Liver (tissue), 9 donors: ENCODE results near the gene ARHGDIA. TPM values are rescaled to one million over a fixed set of nuclear protein-coding genes. Genes with fewer than 3 reads are reported as not detected.

Source experiments
- DNase-seq: peaks from one replicate; pipeline ENCODE4 v3.0.0-alpha.2; 2017; ENCODE audit warnings: low spot score
- H3K27ac ChIP-seq, 2 donors: one replicate each; pipeline ENCODE4 v1.7.0; 2013; ENCODE audit warnings: inconsistent platforms in 2 of 2, low read length in 2 of 2, control low read depth in 1 of 2, low read depth in 1 of 2, mild to moderate bottlenecking in 1 of 2
- H3K27me3 ChIP-seq, 4 donors: one replicate each; pipeline versions ENCODE4 v1.6.1 to v1.7.0; 2013; ENCODE audit warnings: low read length in 3 of 4, inconsistent platforms in 1 of 4, mild to moderate bottlenecking in 1 of 4, moderate library complexity in 1 of 4; ENCODE audit not compliant: control insufficient read depth in 4 of 4, insufficient read depth in 4 of 4
- H3K36me3 ChIP-seq, 4 donors: one replicate each; pipeline versions ENCODE4 v1.6.1 to v1.7.0; 2013; ENCODE audit warnings: low read length in 3 of 4, mild to moderate bottlenecking in 3 of 4, low read depth in 1 of 4, moderate library complexity in 1 of 4; ENCODE audit not compliant: control insufficient read depth in 4 of 4, insufficient read depth in 3 of 4
- H3K4me1 ChIP-seq, 4 donors: one replicate each; pipeline versions ENCODE4 v1.6.1 to v1.7.0; 2013; ENCODE audit warnings: low read length in 3 of 4, mild to moderate bottlenecking in 3 of 4, moderate library complexity in 1 of 4; ENCODE audit not compliant: control insufficient read depth in 4 of 4, insufficient read depth in 4 of 4
- H3K4me3 ChIP-seq, 3 donors: one replicate each; pipeline versions ENCODE4 v1.6.1 to v1.7.0; 2013; ENCODE audit warnings: low read length in 3 of 3, control low read depth in 1 of 3, low read depth in 1 of 3, mild to moderate bottlenecking in 1 of 3
- H3K9ac ChIP-seq, 2 donors: one replicate each; pipeline ENCODE4 v1.7.0; 2013; ENCODE audit warnings: low read length in 2 of 2, mild to moderate bottlenecking in 2 of 2, moderate library complexity in 2 of 2, control low read depth in 1 of 2, low read depth in 1 of 2
- H3K9me3 ChIP-seq, 4 donors: one replicate each; pipeline versions ENCODE4 v1.6.1 to v1.7.0; 2013; ENCODE audit warnings: low read length in 3 of 4; ENCODE audit not compliant: control insufficient read depth in 4 of 4
- ATF3 ChIP-seq: IDR thresholded peaks from 2 replicates; pipeline ENCODE4 v1.6.1; 2016; ENCODE audit warnings: antibody characterized with exemption
- CTCF ChIP-seq: fragments of 150-350 bp; IDR thresholded peaks from 2 replicates; pipeline ENCODE4 v1.5.1; 2017; ENCODE audit warnings: improper control_type of control experiment, low read depth, low read length; ENCODE audit not compliant: missing input control
- EGR1 ChIP-seq, 2 donors: IDR thresholded peaks; 2 replicates each; pipeline ENCODE4 v1.6.1; 2016 to 2018; ENCODE audit warnings: antibody characterized with exemption in 2 of 2, low read depth in 2 of 2
- FOXA1 ChIP-seq: IDR thresholded peaks from 2 replicates; pipeline ENCODE4 v1.6.1; 2016; ENCODE audit warnings: antibody characterized with exemption
- FOXA2 ChIP-seq: IDR thresholded peaks from 2 replicates; pipeline ENCODE4 v1.6.1; 2016; ENCODE audit warnings: antibody characterized with exemption
- GABPA ChIP-seq, 2 donors: IDR thresholded peaks in 1 of 2; conservative IDR thresholded peaks in 1 of 2; 2 replicates each; pipeline ENCODE4 v1.6.1; 2016; ENCODE audit warnings: antibody characterized with exemption in 2 of 2, mild to moderate bottlenecking in 1 of 2, moderate library complexity in 1 of 2
- HNF4A ChIP-seq, 2 donors: conservative IDR thresholded peaks; 2 replicates each; pipeline ENCODE4 v1.6.1; 2016; ENCODE audit warnings: antibody characterized with exemption in 2 of 2, mild to moderate bottlenecking in 2 of 2
- HNF4G ChIP-seq: IDR thresholded peaks from 2 replicates; pipeline ENCODE4 v1.6.1; 2016; ENCODE audit warnings: antibody characterized with exemption
- JUND ChIP-seq, 2 donors: IDR thresholded peaks; 2 replicates each; pipeline ENCODE4 v1.6.1; 2016; ENCODE audit warnings: antibody characterized with exemption in 2 of 2
- MAX ChIP-seq: IDR thresholded peaks from 2 replicates; pipeline ENCODE4 v1.6.1; 2016; ENCODE audit warnings: antibody characterized with exemption
- NR2F2 ChIP-seq: IDR thresholded peaks from 2 replicates; pipeline ENCODE4 v1.6.1; 2016; ENCODE audit warnings: antibody characterized with exemption
- RAD21 ChIP-seq, 2 donors: IDR thresholded peaks; 2 replicates each; pipeline ENCODE4 v1.6.1; 2016; ENCODE audit warnings: antibody characterized with exemption in 2 of 2, mild to moderate bottlenecking in 2 of 2
- REST ChIP-seq: IDR thresholded peaks from 2 replicates; pipeline ENCODE4 v1.6.1; 2016; ENCODE audit warnings: antibody characterized with exemption, mild to moderate bottlenecking
- RXRA ChIP-seq, 2 donors: IDR thresholded peaks; 2 replicates each; pipeline ENCODE4 v1.6.1; 2017 to 2018; ENCODE audit warnings: antibody characterized with exemption in 2 of 2, mild to moderate bottlenecking in 1 of 2
- SP1 ChIP-seq: IDR thresholded peaks from 2 replicates; pipeline ENCODE4 v1.6.1; 2018; ENCODE audit warnings: antibody characterized with exemption, mild to moderate bottlenecking
- TAF1 ChIP-seq: conservative IDR thresholded peaks from 2 replicates; pipeline ENCODE4 v1.6.1; 2016; ENCODE audit warnings: antibody characterized with exemption, mild to moderate bottlenecking
- YY1 ChIP-seq: IDR thresholded peaks from 2 replicates; pipeline ENCODE4 v1.6.1; 2016; ENCODE audit warnings: antibody characterized with exemption, mild to moderate bottlenecking
- ZBTB33 ChIP-seq: IDR thresholded peaks from 2 replicates; pipeline ENCODE4 v1.6.1; 2016; ENCODE audit warnings: antibody characterized with exemption
- WGBS: extraction: QIAGEN DNeasy Blood & Tissue Kit; methylation state at CpG from one replicate; pipeline ENCODE4 v1.1.7; 2013; 5-methylcytosine and 5-hydroxymethylcytosine counted together
- polyA plus RNA-seq, 2 donors: library from polyadenylated mRNA; stranded (reverse) in 1 of 2; unstranded in 1 of 2; fragments of 200-250 nt in 1 of 2; fragments of >200 nt in 1 of 2; fragmentation: Nextera tagmentation in 1 of 2; extraction: Ambion mirVana in 1 of 2; gene quantifications; one replicate each; pipeline versions ENCODE4 v1.2.1 to v1.2.3, GENCODE V29; 2013 to 2015
- total RNA-seq, 2 donors: library from RNA; depleted of rRNA; stranded (reverse); fragments of >200 nt; gene quantifications; one replicate each; pipeline ENCODE4 v1.2.3, GENCODE V29; 2014
- donor health status: healthy.
- donor health status: healthy.
- donor health status: healthy.
- donor health status: healthy.
- donor health status: healthy.

The ARHGDIA gene
- total and polyA plus RNA-seq, 4 donors = 35.5 to 142 (median 75.3) TPM

GRCh38 chr17:81871387-81872230 lies 472 bp upstream of the ARHGDIA start:
- peak overlapping the region; percentile 77 to 89 (median 79) for H3K4me3 ChIP-seq
- peaks cover 0 to 6% (median 2%) of the 10 kb centered on the region in 4 donors for H3K36me3 ChIP-seq
- TF ChIP-seq HNF4A (conservative IDR thresholded peaks at IDR 0.05) (no peak), HNF4G (no peak), SP1 (peak; percentile 12), ATF3 (no peak), ZBTB33 (no peak), JUND (IDR thresholded peaks at IDR 0.05) (no peak), NR2F2 (no peak), TAF1 (no peak), FOXA1 (no peak), YY1 (peak; percentile 75), RXRA (IDR thresholded peaks at IDR 0.05) (no peak), EGR1 (IDR thresholded peaks at IDR 0.05; ENCODE audit: low read depth in 2 of 2) (no peak), RAD21 (IDR thresholded peaks at IDR 0.05) (no peak), FOXA2 (no peak), GABPA (IDR thresholded peaks at IDR 0.05 in 1 of 2, conservative IDR thresholded peaks at IDR 0.05 in 1 of 2) (peak in 1 of 2 donors; percentile 84), MAX (no peak), CTCF (no peak), REST (peak; percentile 33)
- H3K27me3 ChIP-seq = no peaks in the 10 kb centered on the region
- peak overlapping the region; percentile 86 to 97 for H3K9ac ChIP-seq
- DNase-seq = peak; percentile 93
- under 1% methylated on average over 86 of the region's 86 CpGs for WGBS
- H3K27ac ChIP-seq = peak overlapping the region; percentile 94 to 100
- peaks cover 10 to 42% (median 32%) of the 10 kb centered on the region in 4 donors for H3K4me1 ChIP-seq
- no peaks in the 10 kb centered on the region for H3K9me3 ChIP-seq
